ENCODE data around the gene BHLHE41.

BHLHE41 gene

DNA sequence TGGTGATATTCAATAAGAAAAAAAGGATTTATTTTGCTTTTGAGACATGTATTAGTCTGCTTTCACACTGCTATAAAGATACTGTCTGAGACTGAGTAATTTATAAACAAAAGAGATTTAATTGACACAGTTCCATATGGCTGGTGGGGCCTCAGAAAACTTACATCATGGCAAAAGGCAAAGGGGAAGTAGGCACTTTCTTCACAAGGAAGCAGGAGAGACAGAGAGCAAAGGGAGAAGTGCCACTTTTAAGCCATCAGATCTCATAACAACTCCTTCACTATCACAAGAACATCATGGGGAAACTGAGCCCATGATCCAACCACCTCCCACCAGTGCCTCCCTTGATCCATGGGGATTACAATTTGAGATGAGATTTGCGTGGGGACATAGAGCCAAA is 43.9 kb downstream of the BHLHE41 start:
- H4K20me1 ChIP-seq (ENCODE audit: insufficient read depth, low read length), result no peaks in the 10 kb centered on the region
- H3K9me3 ChIP-seq (ENCODE audit: insufficient read depth, low read length, severe bottlenecking), result no peaks in the 10 kb centered on the region
- H3K4me1 ChIP-seq (ENCODE audit: insufficient read depth, low read length), result no peaks in the 10 kb centered on the region
- no peak for TF ChIP-seq CTCF (IDR thresholded peaks at IDR 0.05; ENCODE audit: borderline replicate concordance, extremely low read depth, low read length, poor library complexity, severe bottlenecking)
- TF ChIP-seq EZH2 (IDR thresholded peaks at IDR 0.05; ENCODE audit: borderline replicate concordance, low read depth, low read length, severe bottlenecking), result no peak
- H3K27me3 ChIP-seq (ENCODE audit: insufficient read depth, low read length, poor library complexity), result no peaks in the 10 kb centered on the region
- no peak overlapping the region for H2AFZ ChIP-seq (ENCODE audit: low read depth, low read length)
- H3K4me2 ChIP-seq (ENCODE audit: insufficient read depth, low read length), result no peak overlapping the region
- H3K4me3 ChIP-seq (ENCODE audit: low read depth in 1 of 2, low read length in 2 of 2), result no peak overlapping the region
- DNase-seq (no peak), ATAC-seq (ENCODE audit: insufficient read depth, low read depth) (no peak)
- no peak overlapping the region for H3K27ac ChIP-seq (ENCODE audit: low read length)
- no peak overlapping the region for H3K9ac ChIP-seq (ENCODE audit: low read depth, low read length)
- no peaks in the 10 kb centered on the region for H3K36me3 ChIP-seq (ENCODE audit: insufficient read depth, low read length)
- H3K79me2 ChIP-seq (ENCODE audit: insufficient read depth, low read length), result no peaks in the 10 kb centered on the region

- no peak overlapping the region for H3K4me2 ChIP-seq (ENCODE audit: insufficient read depth, low read length)
- ATAC-seq (ENCODE audit: insufficient read depth, low read depth), result no peak
- no peaks in the 10 kb centered on the region for H3K4me1 ChIP-seq (ENCODE audit: insufficient read depth, low read length)
- H3K4me3 ChIP-seq (ENCODE audit: low read depth in 1 of 2, low read length in 2 of 2), result no peak overlapping the region
- no peaks in the 10 kb centered on the region for H3K9me3 ChIP-seq (ENCODE audit: insufficient read depth, low read length, severe bottlenecking)
- no peaks in the 10 kb centered on the region for H3K27me3 ChIP-seq (ENCODE audit: insufficient read depth, low read length, poor library complexity)
- H4K20me1 ChIP-seq (ENCODE audit: insufficient read depth, low read length), result no peaks in the 10 kb centered on the region
- no peak for DNase-seq
- no peak overlapping the region for H3K9ac ChIP-seq (ENCODE audit: low read depth, low read length)
- H3K27ac ChIP-seq (ENCODE audit: low read length), result no peak overlapping the region
- H2AFZ ChIP-seq (ENCODE audit: low read depth, low read length), result no peak overlapping the region
- TF ChIP-seq CTCF (IDR thresholded peaks at IDR 0.05; ENCODE audit: borderline replicate concordance, extremely low read depth, low read length, poor library complexity, severe bottlenecking) (no peak), EZH2 (IDR thresholded peaks at IDR 0.05; ENCODE audit: borderline replicate concordance, low read depth, low read length, severe bottlenecking) (no peak)
- H3K36me3 ChIP-seq (ENCODE audit: insufficient read depth, low read length), result no peaks in the 10 kb centered on the region
- no peaks in the 10 kb centered on the region for H3K79me2 ChIP-seq (ENCODE audit: insufficient read depth, low read length)
These were observed 46.7 kb downstream of the BHLHE41 start for GRCh38 chr12:26077915-26078702.
